ENCODE measurements around the gene NPBWR2.

The NPBWR2 gene

GRCh38 chr20:64057628-64058498, 49.5 kb downstream of the NPBWR2 start:
- Mint-ChIP-seq H3K4me1 (peaks cover 73% of the 10 kb centered on the region), H3K9me3 (no peaks in the 10 kb centered on the region), H3K27ac (peak overlapping the region; percentile 55 to 80), H3K4me3 (peak overlapping the region; percentile 71 to 89), H3K27me3 (peaks cover 27% of the 10 kb centered on the region)
- DNase-seq (peak; percentile 80 to 83), ATAC-seq (peak; percentile 83)

GRCh38 chr20:64056889-64057627, 50.3 kb downstream of the NPBWR2 start:
- Mint-ChIP-seq H3K4me1 (peaks cover 65% of the 10 kb centered on the region), H3K27ac (peak overlapping the region in 1 of 2 donors; percentile 80)

GRCh38 chr20:64056639-64056888, 50.8 kb downstream of the NPBWR2 start:
- Mint-ChIP-seq H3K9me3 (no peaks in the 10 kb centered on the region), H3K27me3 (peaks cover 40% of the 10 kb centered on the region), H3K4me1 (peaks cover 63% of the 10 kb centered on the region), H3K4me3 (no peak overlapping the region), H3K27ac (peak overlapping the region in 1 of 2 donors; percentile 27)
- ATAC-seq (no peak), DNase-seq (no peak)

More at GRCh38 chr20:64056889-64057627, 50.3 kb downstream of the NPBWR2 start:
- peak in 1 of 2 donors; percentile 45 for DNase-seq
- H3K9me3 Mint-ChIP-seq, result no peaks in the 10 kb centered on the region
- peak; percentile 61 for ATAC-seq
- H3K27me3 Mint-ChIP-seq, result peaks cover 35% of the 10 kb centered on the region
- peak overlapping the region; percentile 71 to 89 for H3K4me3 Mint-ChIP-seq

- no peak for DNase-seq
Observed at GRCh38 chr20:64055893-64056638, 51.3 kb downstream of the NPBWR2 start.

GRCh38 chr20:64055396-64055892, 51.9 kb downstream of the NPBWR2 start:
- no peak overlapping the region for H3K4me3 Mint-ChIP-seq
- no peaks in the 10 kb centered on the region for H3K9me3 Mint-ChIP-seq
- peak overlapping the region in 1 of 2 donors; percentile 74 for H3K27ac Mint-ChIP-seq
- ATAC-seq (no peak), DNase-seq (no peak)
- H3K4me1 Mint-ChIP-seq, result peaks cover 63% of the 10 kb centered on the region
- H3K27me3 Mint-ChIP-seq, result peaks cover 51% of the 10 kb centered on the region

More at GRCh38 chr20:64055893-64056638, 51.3 kb downstream of the NPBWR2 start:
- H3K27me3 Mint-ChIP-seq, result peaks cover 45% of the 10 kb centered on the region
- no peak overlapping the region for H3K27ac Mint-ChIP-seq
- peak overlapping the region in 1 of 2 donors; percentile 21 for H3K4me3 Mint-ChIP-seq
- peaks cover 63% of the 10 kb centered on the region for H3K4me1 Mint-ChIP-seq
- no peaks in the 10 kb centered on the region for H3K9me3 Mint-ChIP-seq
- ATAC-seq, result no peak

GRCh38 chr20:64053841-64054661, 53.3 kb downstream of the NPBWR2 start:
- DNase-seq (no peak), ATAC-seq (no peak)
- peaks cover 64% of the 10 kb centered on the region for H3K27me3 Mint-ChIP-seq
- H3K9me3 Mint-ChIP-seq, result no peaks in the 10 kb centered on the region
- no peak overlapping the region for H3K4me3 Mint-ChIP-seq
- H3K27ac Mint-ChIP-seq, result peak overlapping the region in 1 of 2 donors; percentile 33
- peaks cover 57% of the 10 kb centered on the region for H3K4me1 Mint-ChIP-seq

Measured in stimulated activated naive CD8-positive, alpha-beta T cell treated with anti-CD3 and anti-CD28 coated beads, Interleukin-15, amount 100 ng/mL, for 72 hours (primary cell).